HUES6 (cell line): ENCODE data around the gene RXRG.

ENCODE experiments used
- H3K27ac ChIP-seq: 2 replicates; pipeline ENCODE4 v1.7.0; 2013; ENCODE audit warnings: low read depth, mild to moderate bottlenecking, low read length, inconsistent platforms
- H3K27me3 ChIP-seq: 2 replicates; pipeline ENCODE4 v1.6.1; 2013; ENCODE audit warnings: low read length; ENCODE audit not compliant: control insufficient read depth, insufficient read depth
- H3K36me3 ChIP-seq: 2 replicates; pipeline ENCODE4 v1.6.1; 2013; ENCODE audit warnings: low read length; ENCODE audit not compliant: control insufficient read depth, insufficient read depth
- H3K4me1 ChIP-seq: 2 replicates; pipeline ENCODE4 v1.6.1; 2013; ENCODE audit warnings: low read length; ENCODE audit not compliant: control insufficient read depth, insufficient read depth
- H3K4me3 ChIP-seq: 2 replicates; pipeline ENCODE4 v1.5.1; 2013; ENCODE audit warnings: low read depth, low read length
- H3K9ac ChIP-seq: one replicate; pipeline ENCODE4 v1.6.1; 2013; ENCODE audit warnings: mild to moderate bottlenecking, low read length
- H3K9me3 ChIP-seq: 2 replicates; pipeline ENCODE4 v1.6.1; 2013; ENCODE audit warnings: low read depth, low read length; ENCODE audit not compliant: control insufficient read depth, insufficient read depth

RXRG gene

DNA sequence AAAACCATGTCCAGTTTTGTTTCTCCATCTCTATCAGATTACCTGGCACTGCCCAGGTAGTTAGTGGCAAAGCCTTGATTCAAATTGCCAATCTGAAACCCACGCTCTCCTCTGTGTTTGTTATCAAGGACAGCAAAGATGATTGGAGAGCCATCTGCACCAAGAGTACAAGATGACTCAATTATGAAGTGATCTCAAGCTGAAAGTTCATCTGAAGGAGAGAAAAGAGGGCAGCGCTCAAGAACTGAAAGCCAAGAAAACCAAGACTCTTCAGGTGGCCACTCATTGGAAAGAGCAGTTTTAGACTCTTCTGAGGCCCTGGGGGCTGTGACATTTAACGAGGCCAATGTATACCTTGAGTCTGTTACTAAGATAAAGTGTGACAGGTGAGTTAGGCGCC lies 13.8 kb downstream of the RXRG start:
- no peaks in the 10 kb centered on the region for H3K9me3 ChIP-seq
- H3K4me3 ChIP-seq = no peak overlapping the region
- H3K27me3 ChIP-seq = no peaks in the 10 kb centered on the region
- H3K27ac ChIP-seq = no peak overlapping the region
- no peaks in the 10 kb centered on the region for H3K36me3 ChIP-seq
- H3K4me1 ChIP-seq = peaks cover 3% of the 10 kb centered on the region; the same call in 1 of the 2 replicates
- H3K9ac ChIP-seq = no peak overlapping the region

DNA sequence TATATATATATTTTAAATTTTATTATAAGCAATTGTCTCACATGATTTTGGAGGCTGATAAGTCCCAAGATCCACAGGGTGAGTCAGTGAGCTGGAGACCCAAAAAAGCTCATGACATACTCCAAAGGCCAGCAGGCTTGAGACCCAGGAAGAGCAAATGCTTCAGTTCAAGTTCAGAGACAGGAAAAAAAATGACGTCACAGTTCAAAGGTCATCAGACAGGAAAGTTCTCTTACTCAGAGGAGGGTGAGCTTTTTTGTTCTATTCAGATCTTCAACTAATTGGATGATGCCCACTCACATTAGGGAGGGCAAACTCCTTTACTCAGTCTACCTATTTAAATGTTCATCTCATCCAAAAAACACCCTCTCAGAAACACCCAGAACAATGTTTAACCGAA lies 18.2 kb downstream of the RXRG start:
- Histone ChIP-seq H3K27me3 (no peaks in the 10 kb centered on the region), H3K4me1 (no peaks in the 10 kb centered on the region), H3K9ac (no peak overlapping the region), H3K9me3 (no peaks in the 10 kb centered on the region), H3K36me3 (no peaks in the 10 kb centered on the region), H3K27ac (no peak overlapping the region), H3K4me3 (no peak overlapping the region)

DNA sequence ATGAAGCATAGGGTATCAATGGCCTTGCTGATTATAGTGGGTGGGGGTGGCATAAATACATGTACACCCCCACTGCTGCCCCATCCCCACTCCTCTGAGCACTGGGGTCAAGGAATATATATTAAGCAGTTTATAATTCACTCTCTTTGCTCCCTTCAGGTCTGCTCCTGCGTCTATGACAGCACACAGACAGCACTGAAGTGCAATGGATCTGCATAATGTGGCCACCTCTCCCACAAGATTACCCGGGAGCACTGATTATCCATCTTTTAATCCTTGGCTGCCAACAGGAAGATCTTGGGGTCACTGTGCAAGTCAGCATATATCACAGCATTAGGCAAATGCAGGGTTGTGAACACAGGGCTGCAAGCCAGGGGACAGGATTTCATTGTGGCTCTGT lies 19.3 kb downstream of the RXRG start:
- Histone ChIP-seq H3K27me3 (no peaks in the 10 kb centered on the region), H3K9me3 (no peaks in the 10 kb centered on the region), H3K4me1 (no peaks in the 10 kb centered on the region), H3K27ac (no peak overlapping the region), H3K4me3 (no peak overlapping the region), H3K36me3 (no peaks in the 10 kb centered on the region), H3K9ac (no peak overlapping the region)

DNA sequence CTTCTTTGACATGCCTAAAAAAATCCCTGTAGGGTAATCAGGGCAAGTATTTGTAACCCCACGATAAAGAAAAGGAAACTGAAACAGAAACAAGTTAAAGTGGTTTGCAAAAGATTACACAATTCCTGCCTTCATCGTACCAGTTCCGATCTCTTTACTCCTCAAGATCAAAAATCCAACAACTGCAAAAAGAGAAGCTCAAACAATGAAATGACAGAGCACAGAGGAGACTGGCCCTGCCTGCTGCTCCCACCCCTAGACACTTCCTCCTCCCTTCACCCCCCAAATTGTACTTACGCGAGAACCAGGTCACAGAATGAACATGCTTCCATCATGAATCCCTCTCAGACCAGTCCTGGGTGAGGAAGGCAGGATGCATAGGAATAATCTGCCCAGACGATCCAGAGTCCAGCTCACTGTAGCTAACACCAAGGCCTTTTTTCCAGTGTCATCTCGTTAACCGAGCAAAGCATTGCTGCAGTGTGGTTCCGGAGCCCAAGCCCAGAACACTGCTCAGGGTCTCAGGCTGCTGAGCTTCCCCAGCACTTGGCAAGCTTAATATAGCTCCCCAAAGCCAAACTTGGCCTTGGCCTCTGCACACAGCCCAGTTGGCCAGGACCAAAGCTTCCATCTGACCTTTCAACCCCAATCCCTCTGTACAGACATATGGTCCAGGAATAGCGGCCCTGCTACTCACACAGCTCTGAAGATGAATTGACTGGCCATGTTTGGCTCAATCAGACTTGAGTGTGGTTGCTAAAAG lies 20.3 kb downstream of the RXRG start:
- Histone ChIP-seq H3K4me3 (no peak overlapping the region), H3K9me3 (no peaks in the 10 kb centered on the region), H3K9ac (no peak overlapping the region), H3K4me1 (no peaks in the 10 kb centered on the region), H3K27ac (no peak overlapping the region), H3K36me3 (no peaks in the 10 kb centered on the region), H3K27me3 (no peaks in the 10 kb centered on the region)

DNA sequence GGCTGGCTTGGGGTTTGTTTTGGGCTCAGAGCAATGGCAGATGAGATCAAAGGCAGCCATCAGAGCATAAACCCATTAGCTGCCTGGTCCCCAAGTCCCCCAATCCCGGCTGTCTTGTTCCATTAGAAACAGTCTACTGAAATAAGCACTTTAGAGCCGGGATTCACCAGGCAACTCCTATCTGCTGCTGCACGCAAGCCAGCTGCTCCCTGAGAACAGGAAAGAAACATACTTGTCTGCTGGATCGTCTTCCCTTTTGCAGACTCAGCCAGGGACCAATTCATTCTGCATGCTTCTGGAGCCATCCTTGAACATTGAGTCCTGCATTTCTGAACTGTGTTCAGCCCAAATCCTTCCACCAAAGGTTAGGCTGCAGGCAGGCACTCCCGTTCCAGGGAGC lies 21.8 kb downstream of the RXRG start:
- Histone ChIP-seq H3K9me3 (no peaks in the 10 kb centered on the region), H3K27me3 (no peaks in the 10 kb centered on the region), H3K27ac (no peak overlapping the region), H3K4me1 (no peaks in the 10 kb centered on the region), H3K9ac (no peak overlapping the region), H3K4me3 (no peak overlapping the region), H3K36me3 (no peaks in the 10 kb centered on the region)

DNA sequence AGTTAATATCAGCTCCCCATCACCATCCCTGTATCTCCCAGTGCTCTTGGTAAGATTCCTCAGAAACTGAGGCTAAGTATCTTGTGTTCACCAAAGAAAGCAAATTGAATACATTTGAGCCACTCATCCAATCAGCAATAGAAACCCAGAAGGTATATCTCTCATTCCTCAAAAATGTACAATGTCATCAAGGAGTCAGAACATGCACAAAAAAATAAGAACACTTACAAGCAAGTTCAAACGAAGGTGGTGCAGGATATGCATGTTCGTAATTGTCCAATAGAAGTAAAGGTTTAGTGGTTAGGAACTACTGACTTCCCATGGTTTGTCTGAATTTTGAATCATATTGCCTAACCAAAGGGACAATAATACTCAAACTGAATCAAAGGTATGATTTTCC lies 24.3 kb downstream of the RXRG start:
- Histone ChIP-seq H3K9ac (no peak overlapping the region), H3K4me3 (no peak overlapping the region), H3K27ac (no peak overlapping the region), H3K9me3 (no peaks in the 10 kb centered on the region), H3K4me1 (no peaks in the 10 kb centered on the region), H3K36me3 (no peaks in the 10 kb centered on the region), H3K27me3 (no peaks in the 10 kb centered on the region)

DNA sequence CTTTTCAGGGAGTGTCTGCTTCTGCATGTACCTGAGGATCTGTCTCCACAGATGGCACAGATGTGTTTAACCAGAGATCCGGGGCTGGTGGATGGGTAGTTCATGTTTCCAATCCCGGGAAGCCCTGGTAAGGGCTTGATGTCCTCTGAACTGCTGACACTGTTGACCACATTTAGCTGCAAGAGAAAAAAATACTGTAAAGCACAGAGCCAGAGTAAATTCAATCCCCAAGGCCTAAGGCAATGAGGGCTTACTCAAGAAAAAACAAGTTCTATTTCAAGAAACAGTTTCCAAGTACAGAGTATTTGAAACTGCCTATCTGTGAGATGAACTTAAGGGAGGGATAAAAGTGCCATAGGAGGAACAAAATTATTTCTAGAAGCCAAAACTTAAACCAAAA lies 25.1 kb downstream of the RXRG start:
- Histone ChIP-seq H3K4me3 (no peak overlapping the region), H3K36me3 (no peaks in the 10 kb centered on the region), H3K9ac (no peak overlapping the region), H3K27ac (no peak overlapping the region), H3K27me3 (no peaks in the 10 kb centered on the region), H3K9me3 (no peaks in the 10 kb centered on the region), H3K4me1 (no peaks in the 10 kb centered on the region)

DNA sequence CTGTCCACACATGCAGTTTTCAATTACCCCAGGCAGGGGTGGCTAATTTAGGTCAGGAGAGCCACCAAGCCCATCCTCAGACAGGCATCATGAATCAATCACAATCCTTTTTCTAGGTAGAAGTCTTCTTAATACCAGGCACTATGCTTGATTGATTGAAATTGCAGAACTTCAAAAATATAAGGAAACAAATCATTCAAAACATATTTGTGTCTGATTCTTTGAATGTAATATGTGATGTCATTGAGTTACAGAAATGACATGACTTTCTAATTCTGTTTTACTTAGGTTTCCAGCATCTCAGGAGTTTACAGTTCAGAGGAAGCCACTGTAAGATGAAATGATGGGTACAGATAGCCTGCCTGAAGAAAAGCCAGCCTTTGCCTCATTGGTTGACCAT lies 26.7 kb downstream of the RXRG start:
- Histone ChIP-seq H3K4me1 (no peaks in the 10 kb centered on the region), H3K4me3 (no peak overlapping the region), H3K36me3 (no peaks in the 10 kb centered on the region), H3K9me3 (no peaks in the 10 kb centered on the region), H3K9ac (no peak overlapping the region), H3K27me3 (no peaks in the 10 kb centered on the region), H3K27ac (no peak overlapping the region)

DNA sequence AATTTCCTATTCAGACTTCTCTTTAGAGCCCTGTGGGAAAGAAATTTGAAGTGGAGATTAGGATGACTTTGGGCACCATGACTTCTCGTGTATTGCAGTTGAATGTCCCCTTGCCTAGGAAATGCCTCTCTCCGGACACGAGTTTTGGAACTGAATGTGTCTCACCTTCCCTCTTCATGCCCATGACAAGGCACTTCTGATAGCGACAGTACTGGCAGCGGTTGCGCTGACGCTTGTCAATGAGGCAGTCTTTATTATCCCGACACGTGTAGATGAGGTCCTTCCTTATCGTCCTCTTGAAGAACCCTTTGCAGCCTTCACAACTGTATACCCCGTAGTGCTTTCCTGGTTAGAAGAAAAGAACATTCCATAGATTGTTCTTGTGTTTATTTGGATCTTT lies 28.1 kb downstream of the RXRG start:
- Histone ChIP-seq H3K27me3 (no peaks in the 10 kb centered on the region), H3K9ac (no peak overlapping the region)

DNA sequence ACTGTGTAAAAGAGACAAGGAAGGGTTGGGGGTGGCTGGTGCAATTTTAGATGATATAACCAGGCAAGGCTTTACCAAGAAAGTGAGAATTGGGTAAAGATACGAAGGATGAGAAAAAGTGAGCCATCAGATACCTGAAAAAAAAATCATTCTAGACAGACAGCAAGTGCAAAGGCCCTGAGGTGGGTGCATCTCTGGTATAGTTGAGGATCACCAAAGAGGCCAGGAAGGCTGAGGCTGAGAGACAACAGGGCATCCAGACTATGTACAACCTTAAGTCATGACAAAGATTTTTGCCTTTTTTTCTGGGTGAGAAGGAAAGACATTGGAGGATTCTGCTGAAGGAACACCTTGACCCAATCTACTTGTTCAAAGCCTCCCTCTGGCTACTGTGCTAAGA lies 29.9 kb downstream of the RXRG start:
- H3K4me1 ChIP-seq = no peaks in the 10 kb centered on the region
- no peak overlapping the region for H3K9ac ChIP-seq
- no peaks in the 10 kb centered on the region for H3K36me3 ChIP-seq
- H3K9me3 ChIP-seq = no peaks in the 10 kb centered on the region
- no peaks in the 10 kb centered on the region for H3K27me3 ChIP-seq
- H3K4me3 ChIP-seq = no peak overlapping the region
- H3K27ac ChIP-seq = no peak overlapping the region

More for the DNA sequence above, 28.1 kb downstream of the RXRG start:
- H3K27ac ChIP-seq = no peak overlapping the region
- no peaks in the 10 kb centered on the region for H3K9me3 ChIP-seq
- no peak overlapping the region for H3K4me3 ChIP-seq
- H3K36me3 ChIP-seq = no peaks in the 10 kb centered on the region
- no peaks in the 10 kb centered on the region for H3K4me1 ChIP-seq

DNA sequence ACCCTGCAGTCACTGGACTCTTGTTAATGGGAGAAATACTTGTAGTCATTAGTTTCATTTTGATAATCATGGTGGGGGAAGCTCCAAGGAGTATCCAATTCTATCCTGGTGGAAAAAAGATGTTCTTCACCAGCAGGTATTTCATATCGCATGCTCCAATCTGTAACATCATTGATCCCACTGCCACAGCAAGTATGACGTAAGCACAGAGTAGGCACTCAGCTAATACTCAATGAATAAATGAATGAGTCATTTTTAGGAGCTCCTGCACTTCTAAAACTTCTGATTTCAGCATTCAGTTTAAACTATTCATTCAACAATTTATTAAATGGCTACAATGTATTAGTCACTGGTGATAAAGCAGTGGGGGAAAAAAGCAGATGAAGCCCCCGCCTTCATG lies 30.3 kb downstream of the RXRG start:
- H3K27me3 ChIP-seq = no peaks in the 10 kb centered on the region
- no peaks in the 10 kb centered on the region for H3K4me1 ChIP-seq
- no peak overlapping the region for H3K4me3 ChIP-seq
- H3K9me3 ChIP-seq = no peaks in the 10 kb centered on the region
- no peak overlapping the region for H3K9ac ChIP-seq
- H3K36me3 ChIP-seq = no peaks in the 10 kb centered on the region
- H3K27ac ChIP-seq = no peak overlapping the region

DNA sequence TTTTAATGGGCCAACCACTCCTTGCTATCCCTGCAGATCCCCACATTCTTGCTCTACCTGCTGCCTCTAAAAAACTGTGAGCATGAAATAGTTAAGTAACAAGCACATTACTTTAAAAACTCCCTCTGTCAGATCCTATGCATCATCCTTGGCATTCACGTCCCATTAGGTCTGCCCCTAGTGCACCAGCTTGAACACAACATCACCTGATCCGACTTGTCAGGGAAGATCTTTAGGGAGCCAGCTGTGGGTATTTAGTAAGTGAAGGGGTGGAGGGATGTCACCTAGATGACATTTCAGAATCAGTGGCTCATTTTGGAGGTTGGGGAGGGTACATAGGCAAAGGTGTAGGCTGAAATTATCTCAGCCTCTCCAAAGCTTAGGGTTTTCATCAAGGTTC lies 33.5 kb downstream of the RXRG start:
- H3K9me3 ChIP-seq = no peaks in the 10 kb centered on the region
- no peaks in the 10 kb centered on the region for H3K27me3 ChIP-seq
- no peaks in the 10 kb centered on the region for H3K36me3 ChIP-seq
- H3K9ac ChIP-seq = no peak overlapping the region
- H3K27ac ChIP-seq = no peak overlapping the region
- H3K4me3 ChIP-seq = no peak overlapping the region
- no peaks in the 10 kb centered on the region for H3K4me1 ChIP-seq
